Transverse colon (tissue), 3 donors: ENCODE data around the gene NPR1.

Experiments
- POLR2A ChIP-seq: fragments of 450-650 bp; IDR thresholded peaks from one replicate; pipeline ENCODE4 v1.6.1; 2016; ENCODE audit warnings: antibody characterized with exemption, mild to moderate bottlenecking, moderate library complexity
- TF ChIP-seq, protein P1 (sequence below), 5 experiments: fragments of 200-600 bp in 3 of 5; fragments of 450-650 bp in 2 of 5; sonication (generic) in 3 of 5; IDR thresholded peaks; 1 replicate in 2 of 5; 2 replicates in 3 of 5; pipeline ENCODE4 v1.5.1; 2016 to 2017; ENCODE audit warnings: antibody characterized with exemption in 5 of 5, inconsistent platforms in 3 of 5, mild to moderate bottlenecking in 2 of 5, moderate library complexity in 1 of 5

DNA sequence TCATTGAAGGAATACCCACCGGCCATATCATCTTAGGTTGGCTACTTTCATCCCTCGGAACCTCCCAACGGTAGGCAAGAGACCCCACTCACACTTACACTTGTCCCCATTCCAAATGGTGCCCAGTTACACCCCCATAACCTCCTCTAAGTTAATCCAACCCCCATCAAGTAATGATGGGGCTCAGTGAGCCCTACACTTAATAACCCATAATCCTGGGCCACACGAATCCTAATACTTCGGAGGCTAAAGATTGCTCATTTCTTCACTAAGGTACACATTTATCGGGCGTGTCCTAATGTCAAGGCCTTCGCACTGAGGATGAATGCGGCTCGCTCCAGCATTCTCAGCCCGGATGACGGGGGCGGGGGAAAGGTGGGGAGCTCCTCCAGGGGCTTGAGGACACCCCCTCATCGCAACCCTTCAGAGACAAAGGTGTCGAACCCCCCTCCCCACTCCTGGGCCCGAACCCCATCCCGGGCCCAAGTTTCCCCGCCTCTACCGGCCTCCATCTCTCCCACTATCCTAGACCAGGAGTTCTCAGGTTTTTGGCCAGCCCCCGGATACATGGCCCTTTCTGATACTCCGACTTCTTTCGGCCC, 8.1 kb upstream of the NPR1 start:
- TF ChIP-seq, protein P1, sequence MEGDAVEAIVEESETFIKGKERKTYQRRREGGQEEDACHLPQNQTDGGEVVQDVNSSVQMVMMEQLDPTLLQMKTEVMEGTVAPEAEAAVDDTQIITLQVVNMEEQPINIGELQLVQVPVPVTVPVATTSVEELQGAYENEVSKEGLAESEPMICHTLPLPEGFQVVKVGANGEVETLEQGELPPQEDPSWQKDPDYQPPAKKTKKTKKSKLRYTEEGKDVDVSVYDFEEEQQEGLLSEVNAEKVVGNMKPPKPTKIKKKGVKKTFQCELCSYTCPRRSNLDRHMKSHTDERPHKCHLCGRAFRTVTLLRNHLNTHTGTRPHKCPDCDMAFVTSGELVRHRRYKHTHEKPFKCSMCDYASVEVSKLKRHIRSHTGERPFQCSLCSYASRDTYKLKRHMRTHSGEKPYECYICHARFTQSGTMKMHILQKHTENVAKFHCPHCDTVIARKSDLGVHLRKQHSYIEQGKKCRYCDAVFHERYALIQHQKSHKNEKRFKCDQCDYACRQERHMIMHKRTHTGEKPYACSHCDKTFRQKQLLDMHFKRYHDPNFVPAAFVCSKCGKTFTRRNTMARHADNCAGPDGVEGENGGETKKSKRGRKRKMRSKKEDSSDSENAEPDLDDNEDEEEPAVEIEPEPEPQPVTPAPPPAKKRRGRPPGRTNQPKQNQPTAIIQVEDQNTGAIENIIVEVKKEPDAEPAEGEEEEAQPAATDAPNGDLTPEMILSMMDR (IDR thresholded peaks at IDR 0.05): no peak
- TF ChIP-seq POLR2A: no peak
